Mesendoderm (in vitro differentiated cells): Measurements from ENCODE around the gene VASP.

Experiments
- DNase-seq: peaks from one replicate; pipeline ENCODE4 v3.0.0; 2013
- H2AK5ac ChIP-seq: 2 replicates; pipeline ENCODE4 v1.6.1; 2013; ENCODE audit warnings: low read length, inconsistent platforms
- H2BK120ac ChIP-seq: 2 replicates; pipeline ENCODE4 v1.6.1; 2013; ENCODE audit warnings: low read depth, mild to moderate bottlenecking, low read length, moderate library complexity, mixed read lengths
- H2BK15ac ChIP-seq: replicated peaks from 2 replicates; pipeline ENCODE4 v1.6.1; 2013; ENCODE audit warnings: low read depth, mild to moderate bottlenecking, moderate library complexity
- H2BK5ac ChIP-seq: 2 replicates; pipeline ENCODE4 v1.6.1; 2013; ENCODE audit warnings: low read length, inconsistent platforms
- H3K18ac ChIP-seq: 2 replicates; pipeline ENCODE4 v1.6.1; 2013; ENCODE audit warnings: mild to moderate bottlenecking, low read length, mixed read lengths
- H3K23ac ChIP-seq: one replicate; pipeline ENCODE4 v1.6.1; 2013; ENCODE audit warnings: low read length
- H3K27ac ChIP-seq: 2 replicates; pipeline ENCODE4 v1.5.1; 2013; ENCODE audit warnings: low read depth, mild to moderate bottlenecking, inconsistent platforms, low read length, moderate library complexity
- H3K27me3 ChIP-seq: 2 replicates; pipeline ENCODE4 v1.6.1; 2013; ENCODE audit warnings: low read length, control low read depth, mild to moderate bottlenecking, inconsistent platforms; ENCODE audit not compliant: insufficient read depth, poor library complexity
- H3K36me3 ChIP-seq: 2 replicates; pipeline ENCODE4 v1.6.1; 2013; ENCODE audit warnings: low read length, inconsistent platforms; ENCODE audit not compliant: control insufficient read depth, insufficient read depth
- H3K4ac ChIP-seq: one replicate; pipeline ENCODE4 v1.6.1; 2013; ENCODE audit warnings: low read depth, mild to moderate bottlenecking, low read length, moderate library complexity
- H3K4me1 ChIP-seq: 2 replicates; pipeline ENCODE4 v1.6.1; 2013; ENCODE audit warnings: low read depth, low read length, inconsistent platforms; ENCODE audit not compliant: control insufficient read depth
- H3K4me2 ChIP-seq: 2 replicates; pipeline ENCODE4 v1.6.1; 2013; ENCODE audit warnings: low read length
- H3K4me3 ChIP-seq: 2 replicates; pipeline ENCODE4 v1.5.1; 2013; ENCODE audit warnings: mild to moderate bottlenecking, low read length
- H3K56ac ChIP-seq: one replicate; pipeline ENCODE4 v1.6.1; 2013; ENCODE audit warnings: low read length
- H3K79me1 ChIP-seq: 2 replicates; pipeline ENCODE4 v1.6.1; 2013; ENCODE audit warnings: low read length, inconsistent platforms
- H3K79me2 ChIP-seq: 2 replicates; pipeline ENCODE4 v1.6.1; 2013; ENCODE audit warnings: mild to moderate bottlenecking, low read length; ENCODE audit not compliant: control insufficient read depth, insufficient read depth
- H3K9ac ChIP-seq: 2 replicates; pipeline ENCODE4 v1.6.1; 2013; ENCODE audit warnings: low read length, inconsistent platforms
- H4K5ac ChIP-seq: one replicate; pipeline ENCODE4 v1.6.1; 2013; ENCODE audit warnings: low read length
- H4K8ac ChIP-seq: one replicate; pipeline ENCODE4 v1.6.1; 2013; ENCODE audit warnings: low read depth, mild to moderate bottlenecking, control low read depth, low read length, moderate library complexity
- WGBS: extraction: QIAGEN DNeasy Blood & Tissue Kit; methylation state at CpG from one replicate; pipeline ENCODE4 v1.1.7; 2013; ENCODE audit warnings: low lambda C conversion rate, missing lambda C conversion rate; ENCODE audit not compliant: insufficient coverage; ENCODE audit errors: extremely low coverage; 5-methylcytosine and 5-hydroxymethylcytosine counted together

The VASP gene

GRCh38 chr19:45560686-45561085, 53.4 kb downstream of the VASP start:
- H2BK15ac ChIP-seq: no peak overlapping the region
- H3K23ac ChIP-seq: no peak overlapping the region
- no peak overlapping the region for H3K4me3 ChIP-seq
- H3K27me3 ChIP-seq: no peaks in the 10 kb centered on the region
- no peak overlapping the region for H3K56ac ChIP-seq
- H2BK5ac ChIP-seq: no peak overlapping the region
- no peak overlapping the region for H2AK5ac ChIP-seq
- no peaks in the 10 kb centered on the region for H3K36me3 ChIP-seq
- H3K9ac ChIP-seq: no peak overlapping the region
- no peak overlapping the region for H4K5ac ChIP-seq
- H3K4ac ChIP-seq: no peak overlapping the region
- no CpG with 5 or more reads among the region's 11 CpGs for WGBS
- no peak for DNase-seq
- H3K4me2 ChIP-seq: no peak overlapping the region
- H3K4me1 ChIP-seq: no peaks in the 10 kb centered on the region
- no peak overlapping the region for H3K18ac ChIP-seq
- no peak overlapping the region for H4K8ac ChIP-seq
- no peaks in the 10 kb centered on the region for H3K79me2 ChIP-seq
- H3K27ac ChIP-seq: no peak overlapping the region
- no peaks in the 10 kb centered on the region for H3K79me1 ChIP-seq
- no peak overlapping the region for H2BK120ac ChIP-seq

- Histone ChIP-seq H3K27ac (peak overlapping the region; percentile 81), H3K79me1 (peaks cover 1% of the 10 kb centered on the region), H3K27me3 (no peaks in the 10 kb centered on the region), H4K8ac (no peak overlapping the region), H3K79me2 (no peaks in the 10 kb centered on the region), H3K23ac (no peak overlapping the region), H2AK5ac (no peak overlapping the region), H3K4me3 (no peak overlapping the region), H3K18ac (no peak overlapping the region), H3K4ac (no peak overlapping the region), H2BK120ac (no peak overlapping the region), H3K4me1 (no peaks in the 10 kb centered on the region), H4K5ac (no peak overlapping the region), H3K9ac (peak overlapping the region; percentile 29), H3K56ac (peak overlapping the region; percentile 75), H2BK15ac (no peak overlapping the region), H3K4me2 (no peak overlapping the region), H3K36me3 (no peaks in the 10 kb centered on the region), H2BK5ac (no peak overlapping the region)
- no CpG with 5 or more reads among the region's 5 CpGs for WGBS
- DNase-seq: peak; percentile 60
These were observed 57.0 kb downstream of the VASP start for GRCh38 chr19:45564131-45564780.

- no peak overlapping the region for H3K18ac ChIP-seq
- H2BK15ac ChIP-seq: no peak overlapping the region
- H3K4me2 ChIP-seq: no peak overlapping the region
- no peak for DNase-seq
- no peak overlapping the region for H3K9ac ChIP-seq
- no peaks in the 10 kb centered on the region for H3K4me1 ChIP-seq
- WGBS: no CpG with 5 or more reads among the region's 2 CpGs
- H3K27me3 ChIP-seq: no peaks in the 10 kb centered on the region
- no peak overlapping the region for H2BK120ac ChIP-seq
- H2BK5ac ChIP-seq: no peak overlapping the region
- no peaks in the 10 kb centered on the region for H3K79me2 ChIP-seq
- no peak overlapping the region for H4K8ac ChIP-seq
- no peak overlapping the region for H3K27ac ChIP-seq
- no peak overlapping the region for H2AK5ac ChIP-seq
- no peak overlapping the region for H4K5ac ChIP-seq
- H3K36me3 ChIP-seq: no peaks in the 10 kb centered on the region
- H3K79me1 ChIP-seq: peaks cover 1% of the 10 kb centered on the region
- H3K23ac ChIP-seq: no peak overlapping the region
- H3K4me3 ChIP-seq: no peak overlapping the region
- no peak overlapping the region for H3K4ac ChIP-seq
- no peak overlapping the region for H3K56ac ChIP-seq
These were observed 60.3 kb downstream of the VASP start for GRCh38 chr19:45567609-45568008.

GRCh38 chr19:45568732-45569131, 61.5 kb downstream of the VASP start:
- no CpG with 5 or more reads among the region's 3 CpGs for WGBS
- no peak for DNase-seq
- no peaks in the 10 kb centered on the region for H3K27me3 ChIP-seq
- no peaks in the 10 kb centered on the region for H3K36me3 ChIP-seq
- H2BK5ac ChIP-seq: no peak overlapping the region
- H3K56ac ChIP-seq: no peak overlapping the region
- H3K9ac ChIP-seq: no peak overlapping the region
- no peak overlapping the region for H4K5ac ChIP-seq
- H3K4me2 ChIP-seq: no peak overlapping the region
- no peak overlapping the region for H3K4me3 ChIP-seq
- H3K79me1 ChIP-seq: peaks cover 1% of the 10 kb centered on the region
- H3K4ac ChIP-seq: no peak overlapping the region
- no peak overlapping the region for H2AK5ac ChIP-seq
- H4K8ac ChIP-seq: no peak overlapping the region
- H3K18ac ChIP-seq: no peak overlapping the region
- no peak overlapping the region for H2BK15ac ChIP-seq
- H2BK120ac ChIP-seq: no peak overlapping the region
- H3K79me2 ChIP-seq: no peaks in the 10 kb centered on the region
- no peaks in the 10 kb centered on the region for H3K4me1 ChIP-seq
- H3K27ac ChIP-seq: no peak overlapping the region
- H3K23ac ChIP-seq: no peak overlapping the region

GRCh38 chr19:45569619-45570421, 62.5 kb downstream of the VASP start:
- Histone ChIP-seq H3K4ac (no peak overlapping the region), H2BK120ac (no peak overlapping the region), H2BK5ac (no peak overlapping the region), H2AK5ac (no peak overlapping the region), H3K27me3 (no peaks in the 10 kb centered on the region), H3K36me3 (no peaks in the 10 kb centered on the region), H3K4me1 (no peaks in the 10 kb centered on the region), H3K18ac (no peak overlapping the region), H2BK15ac (no peak overlapping the region), H4K8ac (no peak overlapping the region), H3K4me3 (no peak overlapping the region), H4K5ac (no peak overlapping the region), H3K27ac (no peak overlapping the region), H3K79me1 (peaks cover 3% of the 10 kb centered on the region), H3K9ac (no peak overlapping the region), H3K4me2 (no peak overlapping the region), H3K23ac (no peak overlapping the region), H3K56ac (no peak overlapping the region), H3K79me2 (no peaks in the 10 kb centered on the region)
- DNase-seq: peak; percentile 74
- no CpG with 5 or more reads among the region's 15 CpGs for whole genome bisulfite sequencing
